Measurements from ENCODE around the gene CRAMP1.
A peak's percentile ranks its signal among the peaks of the same experiment; 100 is the strongest.
"Not testable (repeated sequence)": the region's sequence is repeated elsewhere in the genome, so short reads cannot be mapped to it uniquely, and the experiment has no call there.

The CRAMP1 gene

GRCh38 chr16:1612320-1613111, at the start of gene CRAMP1:
Gene CRAMP1, plus strand, starts transcription at chr16:1612360. Its CDS starts 2,280 bp downstream, at chr16:1614640.
- DNase-seq = no peak

DNA sequence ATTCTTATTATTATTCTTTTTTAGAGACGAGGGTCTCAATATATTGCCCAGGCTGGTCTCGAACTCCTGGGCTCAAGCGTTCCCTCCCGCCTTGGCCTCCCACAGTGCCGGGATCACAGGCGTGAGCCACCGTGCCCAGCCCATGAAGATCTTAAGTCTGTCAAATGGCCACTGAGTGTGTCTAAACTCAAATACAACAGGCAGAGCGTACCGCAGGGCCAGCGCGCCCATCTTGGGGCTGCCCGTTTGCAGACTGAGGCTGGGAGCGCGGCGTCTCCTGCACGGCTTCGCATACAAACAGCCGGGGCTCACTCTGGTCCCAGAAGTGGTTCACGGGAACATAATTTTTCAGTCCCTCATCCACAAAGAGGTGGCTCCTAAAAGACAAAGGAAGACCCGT, 48.4 kb upstream of the CRAMP1 start:
- DNase-seq = no peak

GRCh38 chr16:1564325-1564724, 47.8 kb upstream of the CRAMP1 start:
- no peak for DNase-seq

- DNase-seq = peak; percentile 24 to 42
These were observed 46.9 kb upstream of the CRAMP1 start for GRCh38 chr16:1565083-1565805.

- no peak for DNase-seq
These were observed 44.2 kb upstream of the CRAMP1 start for GRCh38 chr16:1567988-1568387.

DNA sequence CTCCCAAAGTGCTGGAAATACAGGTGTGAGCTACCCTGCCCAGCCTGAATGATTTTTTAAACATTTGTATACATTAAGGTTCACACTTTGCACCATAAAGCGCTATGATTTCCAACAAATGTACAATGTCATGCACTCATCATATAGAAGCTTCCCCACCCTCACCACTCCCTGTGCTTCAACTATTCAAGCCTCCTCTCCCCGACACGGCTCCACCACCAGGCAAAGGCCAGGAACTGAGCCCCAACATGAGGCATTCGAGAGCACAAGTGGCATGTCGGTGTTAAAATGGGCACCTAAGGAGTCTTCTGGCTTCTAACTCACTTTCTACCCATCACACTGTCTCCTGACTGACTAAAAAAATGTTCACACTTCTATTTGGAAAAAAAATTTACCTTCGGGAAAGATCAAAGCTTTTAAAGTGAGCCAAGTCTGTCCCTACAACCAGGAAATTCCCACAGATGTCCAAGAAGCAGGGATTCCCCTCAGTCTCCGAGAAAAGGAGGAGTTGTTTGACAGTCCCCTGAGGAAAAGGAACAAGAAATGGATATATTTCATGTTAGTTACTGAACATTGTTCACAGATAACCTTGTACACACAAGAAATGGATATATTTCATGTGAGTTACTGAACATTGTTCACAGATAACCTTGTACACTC, 41.0 kb upstream of the CRAMP1 start:
- DNase-seq = no peak

DNA sequence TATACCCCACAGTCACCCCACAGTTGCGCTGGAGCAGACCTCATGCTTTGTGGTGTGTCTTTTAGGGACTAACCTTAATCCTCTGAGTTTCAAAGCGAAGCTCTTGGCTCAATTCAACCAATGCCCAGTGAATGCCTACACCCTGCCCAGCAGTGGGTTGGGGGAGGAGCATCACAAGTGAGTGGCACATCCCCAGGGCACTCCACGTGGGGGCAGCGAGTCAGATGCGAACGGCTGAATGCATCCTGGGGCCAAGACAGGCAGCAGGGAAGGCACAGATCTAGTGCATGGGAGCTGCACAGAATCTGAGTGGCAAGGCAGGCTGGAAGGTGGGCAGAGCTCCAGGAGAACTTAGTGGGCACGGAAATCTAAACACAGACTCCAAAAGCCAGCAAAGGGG, 39.5 kb upstream of the CRAMP1 start:
- DNase-seq = no peak

- no peak for DNase-seq
These were observed 38.9 kb upstream of the CRAMP1 start for GRCh38 chr16:1573301-1573700.

GRCh38 chr16:1575578-1575977, 36.6 kb upstream of the CRAMP1 start:
- no peak for DNase-seq

- DNase-seq = no peak
These were observed 32.9 kb upstream of the CRAMP1 start for GRCh38 chr16:1579214-1579613.

DNA sequence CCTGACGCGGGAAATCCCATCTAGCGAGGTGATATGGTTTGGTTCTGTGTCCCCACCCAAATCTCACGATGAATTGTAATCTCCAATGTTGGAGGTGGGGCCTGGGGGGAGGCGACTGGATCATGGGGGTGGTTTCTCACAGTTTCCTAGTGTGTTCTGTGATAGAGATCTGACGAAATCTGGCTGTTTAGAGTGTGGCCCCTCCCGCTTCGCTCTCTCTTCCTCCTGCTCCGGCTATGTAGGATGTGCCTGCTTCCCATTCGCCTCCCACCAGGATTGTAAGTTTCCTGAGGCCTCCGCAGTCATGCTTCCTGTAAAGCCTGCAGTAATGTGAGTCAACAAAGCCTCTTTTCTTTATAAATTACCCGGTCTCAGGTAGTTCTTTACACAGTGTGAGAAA, 31.9 kb upstream of the CRAMP1 start:
- no peak for DNase-seq

DNA sequence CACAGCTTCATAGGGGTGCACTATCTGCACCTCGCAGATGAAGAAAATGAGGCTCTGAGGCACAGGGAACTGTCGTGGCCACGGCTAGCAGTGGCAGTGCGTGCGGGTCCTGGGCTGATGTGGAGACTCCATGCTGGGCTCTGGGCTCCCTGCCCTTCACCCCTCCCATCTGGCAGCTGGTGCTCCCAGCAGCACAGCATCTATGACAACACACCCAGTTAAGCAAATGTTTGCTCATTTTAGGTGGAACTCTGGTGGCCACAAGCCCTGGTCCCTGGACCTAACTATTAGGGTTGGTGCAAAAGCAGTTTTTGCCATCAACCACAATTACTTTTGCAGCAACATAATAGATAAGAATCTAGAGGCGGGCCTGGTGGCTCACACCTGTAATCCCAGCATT, 31.2 kb upstream of the CRAMP1 start:
- no peak for DNase-seq

GRCh38 chr16:1581804-1582203, 30.4 kb upstream of the CRAMP1 start:
- no peak for DNase-seq

DNA sequence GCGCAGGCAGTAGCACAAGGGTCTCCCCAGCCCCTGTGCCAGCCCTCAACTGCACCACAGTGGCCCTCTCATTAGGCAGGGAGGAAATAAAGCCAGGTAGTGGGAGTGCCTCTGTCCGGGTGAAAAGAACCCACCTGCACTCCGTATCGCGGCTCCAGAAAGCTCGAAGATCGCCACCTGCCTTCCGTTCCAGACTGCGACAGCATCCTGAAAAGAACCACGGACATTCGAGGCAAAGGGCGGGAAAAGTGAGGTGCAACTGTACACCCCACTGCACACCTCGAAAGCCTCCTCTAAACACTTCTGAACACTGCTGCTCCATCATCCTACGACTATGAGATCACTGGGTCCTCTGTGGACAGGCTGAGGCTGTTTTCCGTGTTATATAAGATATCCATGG, 29.0 kb upstream of the CRAMP1 start:
- DNase-seq = no peak

DNA sequence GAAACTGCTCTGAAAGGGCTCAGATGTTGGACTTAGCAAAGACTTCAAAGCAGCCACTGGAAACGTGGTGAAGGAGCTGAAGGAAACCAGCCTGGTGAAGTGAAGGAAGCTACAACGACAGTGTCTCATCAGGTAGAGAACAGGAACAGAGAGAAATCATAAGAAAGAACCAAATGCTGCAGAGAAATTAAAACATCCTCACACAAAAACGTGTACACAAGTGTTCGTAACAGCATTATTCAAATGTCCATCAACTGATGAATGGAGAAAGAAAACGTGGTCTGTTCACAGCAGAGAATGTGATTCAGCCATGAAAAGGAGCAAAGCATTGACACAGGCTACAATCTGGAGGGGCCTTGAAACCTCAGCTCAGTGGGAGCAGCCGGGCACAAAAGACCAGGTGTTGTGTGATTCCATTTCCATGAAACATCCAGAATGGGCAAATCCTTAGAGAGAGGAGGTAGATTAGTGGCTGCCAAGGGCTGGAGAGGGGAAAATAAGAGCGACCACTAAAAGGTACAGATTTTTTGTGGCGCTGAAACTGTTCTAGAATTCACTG, 27.2 kb upstream of the CRAMP1 start:
- no peak for DNase-seq

DNA sequence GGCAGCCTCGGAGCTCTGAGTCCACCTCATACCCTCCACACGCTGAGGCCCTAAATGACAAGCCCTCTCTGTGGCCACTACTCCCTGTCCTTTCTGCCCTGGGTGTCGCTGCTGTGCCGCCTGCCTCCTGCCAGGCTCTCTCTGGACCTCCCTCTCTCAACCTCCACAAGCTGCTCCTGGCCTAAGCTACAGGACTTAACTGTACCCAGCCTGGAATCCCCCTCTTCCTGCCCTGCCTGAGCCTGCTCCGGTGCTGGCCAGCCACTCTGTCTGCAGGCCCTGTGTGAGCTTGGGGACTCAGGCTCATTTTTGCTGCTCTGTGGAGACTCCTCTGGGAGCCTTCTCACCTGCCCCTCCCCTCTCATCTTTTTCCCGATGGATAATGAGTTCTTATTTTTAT, 21.8 kb upstream of the CRAMP1 start:
- no peak for DNase-seq

- DNase-seq = no peak
These were observed 21.0 kb upstream of the CRAMP1 start for GRCh38 chr16:1590930-1591705.

- no peak for DNase-seq
These were observed 19.7 kb upstream of the CRAMP1 start for GRCh38 chr16:1592446-1592845.

- DNase-seq = not testable (repeated sequence)
These were observed 16.6 kb upstream of the CRAMP1 start for GRCh38 chr16:1595511-1595910.

DNA sequence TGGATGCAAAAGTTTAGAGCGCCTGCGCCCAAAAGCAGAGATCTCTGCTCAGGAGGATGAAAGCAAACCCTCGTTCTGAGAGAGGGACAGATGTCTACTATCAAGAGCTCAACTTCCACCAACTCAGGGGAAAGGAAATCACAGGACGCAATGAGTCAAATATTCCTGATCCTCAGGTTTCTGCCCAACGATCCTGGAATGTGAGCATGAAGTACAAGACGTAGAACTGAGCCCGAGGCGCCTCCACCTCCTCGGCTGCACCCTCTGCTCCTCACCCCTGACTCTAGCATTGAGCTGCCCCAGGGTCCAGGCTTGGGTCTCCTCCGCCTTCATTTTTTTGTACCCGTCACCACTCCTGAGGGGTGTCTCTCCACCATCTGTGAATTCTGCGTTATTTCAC, 15.6 kb upstream of the CRAMP1 start:
- DNase-seq = no peak

DNA sequence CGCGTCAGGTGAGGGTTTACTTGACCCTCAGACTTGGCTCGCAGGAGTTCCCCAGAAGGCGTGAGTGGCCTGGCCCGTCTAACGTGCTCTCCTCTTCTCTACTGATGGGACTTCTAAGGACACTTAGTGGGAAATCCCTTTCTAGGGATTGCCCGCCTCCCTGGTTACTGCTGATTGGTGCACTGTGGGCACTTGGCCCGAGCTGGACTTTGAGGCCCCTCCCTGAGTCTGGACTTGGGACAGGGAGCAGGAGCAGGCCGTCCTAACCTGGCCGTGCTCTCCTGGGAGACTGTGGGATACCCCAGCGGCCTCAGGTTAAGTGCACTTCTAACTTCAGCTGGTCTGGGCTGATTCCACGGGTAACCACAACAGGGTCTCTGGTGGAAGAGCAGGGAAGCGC, 15.0 kb upstream of the CRAMP1 start:
- DNase-seq = no peak

GRCh38 chr16:1601031-1601430, 11.1 kb upstream of the CRAMP1 start:
- DNase-seq = no peak

- no peak for DNase-seq
These were observed 10.7 kb upstream of the CRAMP1 start for GRCh38 chr16:1601489-1601888.
